ENCODE data around the gene PLXDC1. TPM values are rescaled to one million over a fixed set of nuclear protein-coding genes. Genes with fewer than 3 reads are reported as not detected.
"Not testable (repeated sequence)": the region's sequence is repeated elsewhere in the genome, so short reads cannot be mapped to it uniquely, and the experiment has no call there.

PLXDC1 gene
- total RNA-seq, 1 donor from 2014 or later, result 0.50 TPM

DNA sequence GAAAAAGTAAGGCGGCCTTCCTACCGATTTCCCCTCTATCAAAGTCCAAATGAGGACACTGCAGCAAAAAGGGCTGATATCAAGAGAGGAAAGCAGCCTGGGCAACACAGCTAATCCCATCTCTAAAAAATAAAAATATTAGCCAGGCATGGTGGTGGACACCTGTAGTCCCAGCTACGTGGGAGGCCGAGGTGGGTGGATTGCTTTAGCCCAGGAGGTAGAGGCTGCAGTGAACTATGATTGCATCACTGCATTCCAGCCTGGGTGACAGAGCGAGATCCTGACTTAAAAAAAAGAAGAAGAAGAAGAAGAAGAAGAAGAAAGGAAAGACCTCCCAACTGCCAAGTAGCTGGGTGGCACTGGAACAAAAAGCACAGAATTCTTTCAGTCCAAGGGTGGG, 31.6 kb upstream of the PLXDC1 start:
- ATAC-seq (no peak), DNase-seq (ENCODE audit: low spot score) (no peak)

DNA sequence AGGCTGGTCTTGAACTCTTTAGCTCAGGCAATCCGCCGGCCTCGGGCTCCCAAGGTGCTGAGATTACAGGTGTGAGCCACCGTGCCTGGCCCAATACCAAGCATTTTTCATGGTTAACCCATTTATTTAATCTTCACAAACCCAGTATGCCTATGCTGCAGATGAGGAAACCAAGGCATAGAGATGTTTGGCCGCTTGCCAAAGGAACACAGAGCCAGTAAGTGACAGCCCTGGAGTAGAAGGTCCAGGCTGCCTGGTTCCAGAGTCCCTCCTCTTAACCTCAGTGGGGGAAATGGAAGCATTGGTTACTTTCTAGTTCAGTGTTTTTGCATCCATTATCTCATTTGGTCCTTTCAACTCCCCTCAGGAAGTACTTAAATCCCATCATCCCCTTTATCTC, 29.9 kb upstream of the PLXDC1 start:
- DNase-seq (ENCODE audit: low spot score) (no peak), ATAC-seq (no peak)

DNA sequence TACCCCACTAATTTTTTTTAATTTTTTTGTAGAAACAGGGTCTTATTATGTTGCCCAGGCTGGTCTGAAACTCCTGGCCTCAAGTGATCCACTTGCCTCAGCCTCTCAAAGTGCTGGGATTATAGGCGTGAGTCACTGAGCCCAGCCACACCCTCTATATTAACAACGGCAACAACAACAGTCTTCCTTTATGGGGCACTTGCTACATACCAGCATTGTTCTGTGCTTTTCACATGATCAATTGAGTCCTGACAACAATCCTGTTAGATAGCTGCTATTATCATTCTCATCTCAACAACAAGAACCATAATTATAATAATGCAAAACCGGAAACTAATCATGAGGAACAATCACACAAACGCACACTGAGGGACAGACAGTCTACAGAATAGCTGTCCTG, 27.1 kb upstream of the PLXDC1 start:
- no peak for ATAC-seq
- DNase-seq (ENCODE audit: low spot score), result no peak

DNA sequence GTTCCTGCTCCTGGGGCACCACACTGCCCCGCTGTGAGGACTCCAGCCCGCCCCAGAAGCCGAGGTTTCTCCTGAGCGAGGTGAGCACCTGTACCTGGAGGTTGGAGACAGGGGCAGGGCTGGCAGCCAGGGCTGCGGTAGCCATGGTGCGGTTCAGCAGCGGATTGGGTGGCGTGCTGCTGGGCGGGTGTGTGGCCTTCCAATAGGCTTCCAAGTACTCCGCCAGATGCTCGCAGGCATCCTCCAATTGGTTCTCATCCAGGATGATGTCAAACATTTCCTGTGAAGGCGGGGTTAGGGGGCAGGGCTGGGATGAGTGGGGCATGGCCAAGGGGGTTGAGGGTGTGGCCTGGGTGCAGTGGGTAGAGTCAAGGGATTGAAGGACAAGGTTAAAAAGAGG, 25.8 kb upstream of the PLXDC1 start:
- DNase-seq (ENCODE audit: low spot score) (no peak), ATAC-seq (no peak)

DNA sequence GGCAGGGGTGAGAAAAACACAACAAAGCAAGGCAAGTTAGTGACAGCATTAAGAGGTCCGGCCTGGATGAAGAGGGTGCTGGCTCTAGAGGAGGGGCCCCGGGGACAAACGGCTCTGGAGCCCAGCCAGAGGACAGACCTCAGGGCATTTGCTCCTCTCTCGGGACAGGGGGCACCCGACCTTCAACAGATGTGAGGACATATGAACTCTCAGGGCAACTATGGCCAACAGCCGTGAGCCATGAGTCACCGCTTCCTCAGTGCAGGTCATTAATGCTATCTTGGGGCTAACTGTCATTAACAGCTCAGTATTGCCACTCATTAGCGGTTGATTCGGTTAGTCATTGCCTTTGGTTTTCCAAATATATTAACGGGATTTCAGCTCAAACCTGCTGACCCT, 24.3 kb upstream of the PLXDC1 start:
- no peak for ATAC-seq
- DNase-seq (ENCODE audit: low spot score), result no peak

DNA sequence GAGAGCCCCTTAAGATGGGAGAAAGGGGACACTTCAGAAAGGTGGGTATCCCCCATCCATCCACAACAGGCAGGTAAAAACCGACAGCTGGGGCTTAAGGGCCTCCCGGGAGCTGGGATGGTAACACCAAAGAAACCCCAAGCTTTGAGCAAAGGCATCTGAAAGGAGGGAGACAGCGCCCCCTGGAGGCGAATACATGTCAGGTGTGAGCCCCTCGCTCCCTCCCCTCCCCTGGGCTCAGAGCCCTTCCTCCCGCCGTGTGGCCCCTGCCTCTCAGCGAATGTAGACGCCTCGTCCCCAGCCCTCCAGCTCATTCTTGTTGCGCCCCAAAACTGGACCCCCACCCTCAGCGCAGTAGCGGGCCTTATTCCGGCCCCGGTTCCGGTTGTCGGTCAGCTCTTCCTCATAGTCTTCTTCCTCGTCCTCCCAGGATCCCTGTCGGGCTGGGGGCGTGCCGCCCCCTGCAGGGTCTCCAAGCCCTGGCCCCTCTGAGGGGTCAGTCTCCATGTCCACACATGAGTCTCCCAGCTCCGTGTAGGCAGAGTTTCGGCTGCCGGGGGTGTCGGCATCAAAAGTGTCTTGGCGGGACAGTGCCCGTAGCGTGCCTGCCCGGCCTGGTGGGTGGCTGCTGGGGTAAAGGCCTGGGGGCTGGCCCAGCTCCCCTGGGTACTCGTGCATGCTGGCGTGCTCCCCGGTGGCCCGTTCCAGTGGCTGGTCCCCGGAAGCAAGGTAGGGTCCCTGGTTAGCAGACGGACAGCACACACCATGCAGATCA, 23.7 kb upstream of the PLXDC1 start:
- DNase-seq (ENCODE audit: low spot score) (no peak), ATAC-seq (peak; percentile 73)

DNA sequence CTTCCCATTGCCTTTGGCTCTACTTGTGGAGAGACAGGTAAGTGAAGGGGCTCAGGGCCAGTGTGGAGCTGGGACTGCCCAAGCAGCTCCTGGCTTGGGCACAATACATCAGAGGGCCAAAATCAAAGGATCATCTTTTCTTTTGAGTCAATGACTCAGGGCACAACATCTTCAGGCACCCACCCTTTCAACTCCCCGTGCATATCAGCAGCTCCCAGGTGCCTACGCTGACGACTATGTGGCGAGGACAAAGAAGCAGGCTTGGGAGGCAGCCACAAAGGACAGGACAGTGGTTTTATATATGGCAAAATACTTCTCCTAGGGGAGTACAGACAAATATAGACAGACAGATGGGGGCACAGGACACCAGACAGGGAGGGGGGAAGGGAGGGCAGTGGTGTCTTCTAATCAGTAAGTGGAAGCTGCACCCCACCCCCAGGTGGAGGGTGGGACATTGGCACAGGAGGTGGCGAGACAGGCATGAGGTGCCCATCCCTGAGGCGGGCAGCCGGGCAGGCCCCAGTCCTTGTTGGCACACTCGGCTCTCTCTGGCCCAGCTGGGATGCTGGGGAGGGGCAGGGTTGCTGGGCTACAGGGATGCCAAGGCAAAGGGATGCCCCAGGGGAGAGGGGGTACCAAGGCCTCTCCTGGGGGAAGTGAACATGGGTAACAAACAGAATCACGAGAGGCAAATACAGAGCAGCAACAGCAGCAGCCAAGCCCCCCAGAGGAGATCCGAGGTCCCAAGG, 22.3 kb upstream of the PLXDC1 start:
- no peak for ATAC-seq
- DNase-seq (ENCODE audit: low spot score), result no peak

DNA sequence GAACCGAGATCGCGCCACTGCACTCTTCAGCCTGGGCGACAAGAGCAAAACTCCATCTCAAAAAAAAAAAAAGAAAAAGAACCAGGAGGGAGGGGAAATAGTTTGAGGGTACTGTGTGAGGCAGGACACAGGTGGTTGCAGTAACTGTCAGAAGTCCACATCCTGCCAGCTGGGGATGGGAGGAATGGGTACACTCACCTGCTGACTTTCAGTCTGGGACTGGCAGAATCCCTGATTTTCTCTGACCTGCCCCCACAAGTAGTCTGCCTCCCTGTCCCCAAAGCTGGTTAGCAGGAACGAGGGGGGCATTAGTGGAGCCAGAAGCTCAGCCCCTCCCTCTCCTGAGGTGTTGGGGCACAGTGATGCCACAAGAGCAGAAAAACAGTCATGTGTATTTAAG, 21.6 kb upstream of the PLXDC1 start:
- DNase-seq (ENCODE audit: low spot score) (no peak), ATAC-seq (no peak)

DNA sequence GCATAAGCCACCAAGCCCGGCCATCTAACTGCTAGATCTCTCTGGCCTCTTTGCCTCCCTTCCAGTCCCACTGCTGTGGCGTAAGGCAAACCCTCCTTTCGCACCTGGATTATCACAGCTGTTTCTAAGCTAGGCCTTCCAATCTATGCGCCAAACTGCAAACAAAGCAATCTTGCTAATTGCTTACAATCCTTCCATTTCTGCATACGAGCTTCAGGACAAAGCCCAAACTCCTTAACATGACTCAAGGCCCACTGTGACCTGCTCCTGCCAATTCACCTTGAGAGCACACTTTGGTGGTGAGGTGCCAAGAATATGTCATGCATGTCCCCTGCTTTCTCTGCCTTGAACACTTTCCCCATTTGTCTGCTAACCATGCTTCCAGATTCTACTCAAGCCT, 20.5 kb upstream of the PLXDC1 start:
- no peak for DNase-seq (ENCODE audit: low spot score)
- ATAC-seq, result no peak

DNA sequence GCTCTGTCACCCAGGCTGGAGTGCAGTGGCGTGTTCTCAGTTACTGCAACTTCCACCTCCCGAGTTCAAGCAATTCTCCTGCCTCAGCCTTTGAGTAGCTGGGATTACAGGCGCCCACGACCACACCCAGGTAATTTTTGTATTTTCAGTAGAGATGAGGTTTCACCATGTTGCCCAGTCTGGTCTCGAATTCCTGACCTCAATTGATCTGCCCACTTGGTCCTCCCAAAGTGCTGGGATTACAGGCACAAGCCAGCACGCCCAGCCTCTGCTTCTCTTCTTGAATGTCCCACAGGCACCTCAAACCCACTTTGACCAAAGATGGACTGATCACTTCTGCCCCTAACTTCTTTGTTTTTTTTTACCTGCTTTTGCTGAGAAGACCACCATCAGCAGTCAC, 19.1 kb upstream of the PLXDC1 start:
- ATAC-seq (no peak), DNase-seq (ENCODE audit: low spot score) (no peak)

DNA sequence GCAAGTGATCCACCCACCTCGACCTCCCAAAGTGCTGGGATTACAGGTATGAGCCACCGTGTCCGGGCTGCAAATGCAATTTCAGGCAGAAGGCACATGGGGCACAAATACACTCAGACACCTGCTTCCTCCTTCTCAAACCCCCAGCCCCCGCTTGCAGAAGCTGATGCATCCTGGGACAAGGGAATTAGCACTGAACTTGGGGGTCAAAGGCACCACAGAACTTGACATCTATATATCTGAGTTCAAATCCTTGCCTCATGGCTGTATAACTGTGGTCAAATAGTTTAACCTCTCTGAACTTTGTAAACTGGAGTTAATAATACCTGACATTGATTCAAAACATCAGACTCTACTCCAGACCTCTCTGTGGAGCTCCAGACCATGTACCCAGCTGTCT, 18.7 kb upstream of the PLXDC1 start:
- ATAC-seq, result no peak
- DNase-seq (ENCODE audit: low spot score), result no peak

DNA sequence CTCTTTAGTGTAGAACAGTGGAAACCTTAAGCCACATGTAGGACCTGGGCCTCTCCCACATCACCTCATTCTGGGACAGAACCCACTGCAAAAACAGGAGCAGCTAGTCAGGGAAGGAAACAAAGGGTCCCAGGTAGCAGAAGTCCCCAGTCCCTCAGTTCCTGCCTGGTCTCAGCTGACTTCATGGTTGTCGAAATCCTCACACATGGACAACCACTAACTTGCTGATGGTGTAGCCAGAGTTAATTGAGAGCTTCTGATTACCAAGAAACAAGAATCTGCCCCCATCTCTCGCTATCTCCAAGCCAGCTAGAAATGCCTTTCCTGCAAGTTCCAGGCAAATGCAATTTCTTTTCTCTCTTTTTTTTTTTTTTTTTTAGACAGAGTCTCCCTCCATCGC, 18.1 kb upstream of the PLXDC1 start:
- ATAC-seq (no peak), DNase-seq (ENCODE audit: low spot score) (no peak)

DNA sequence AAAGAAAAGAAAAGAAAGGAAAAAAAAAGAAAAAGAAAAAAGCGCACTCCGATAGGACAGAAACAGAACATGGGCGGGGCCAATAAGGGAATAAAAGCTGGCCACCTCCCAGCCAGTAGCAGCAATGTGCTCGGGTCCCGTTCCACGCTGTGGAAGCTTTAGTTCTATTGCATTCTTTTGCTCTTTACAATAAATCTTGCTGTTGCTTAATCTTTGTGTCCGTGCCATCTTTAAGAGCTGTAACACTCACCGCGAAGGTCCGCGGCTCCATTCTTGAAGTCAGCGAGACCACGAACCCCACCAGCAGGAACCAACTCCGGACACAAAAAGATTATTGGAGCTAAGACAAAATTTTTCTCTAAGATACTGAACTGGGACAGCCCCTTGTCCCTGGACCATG, 17.7 kb upstream of the PLXDC1 start:
- ATAC-seq (no peak), DNase-seq (ENCODE audit: low spot score) (no peak)

DNA sequence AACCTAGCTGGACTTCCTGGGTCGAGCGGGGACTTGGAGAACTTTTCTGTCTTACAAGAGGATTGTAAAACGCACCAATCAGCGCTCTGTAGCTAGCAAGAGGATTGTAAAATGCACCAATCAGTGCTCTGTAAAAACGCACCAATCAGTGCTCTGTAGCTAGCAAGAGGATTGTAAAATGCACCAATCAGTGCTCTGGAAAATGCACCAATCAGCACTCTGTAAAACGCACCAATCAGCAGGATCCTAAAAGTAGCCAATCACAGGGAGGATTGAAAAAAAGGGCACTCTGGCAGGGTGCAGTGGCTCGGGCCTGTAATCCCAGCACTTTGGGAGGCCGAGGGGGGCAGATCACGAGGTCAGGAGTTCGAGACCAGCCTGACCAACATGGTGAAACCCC, 17.1 kb upstream of the PLXDC1 start:
- not testable (repeated sequence) for DNase-seq (ENCODE audit: low spot score); ATAC-seq

DNA sequence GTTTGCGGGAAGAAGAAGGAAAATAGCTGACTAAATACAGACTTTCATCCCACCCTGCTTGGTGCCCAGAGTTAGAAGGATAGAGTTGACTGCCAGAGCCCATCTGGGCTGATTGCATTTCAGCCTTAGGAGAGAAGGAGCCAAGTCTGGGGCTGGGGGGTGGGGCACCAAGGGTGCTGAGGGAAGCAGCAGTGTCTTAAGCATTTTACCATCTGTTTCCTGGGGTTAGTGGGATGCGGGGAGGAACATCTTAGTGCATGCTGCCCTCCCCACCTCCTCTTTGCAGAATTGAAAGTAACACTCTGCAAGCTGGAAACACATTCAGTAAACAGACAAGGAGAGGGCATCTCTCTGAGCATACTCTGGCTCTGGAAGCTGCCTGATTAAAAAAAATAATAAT, 16.0 kb upstream of the PLXDC1 start:
- DNase-seq (ENCODE audit: low spot score) (no peak), ATAC-seq (no peak)

DNA sequence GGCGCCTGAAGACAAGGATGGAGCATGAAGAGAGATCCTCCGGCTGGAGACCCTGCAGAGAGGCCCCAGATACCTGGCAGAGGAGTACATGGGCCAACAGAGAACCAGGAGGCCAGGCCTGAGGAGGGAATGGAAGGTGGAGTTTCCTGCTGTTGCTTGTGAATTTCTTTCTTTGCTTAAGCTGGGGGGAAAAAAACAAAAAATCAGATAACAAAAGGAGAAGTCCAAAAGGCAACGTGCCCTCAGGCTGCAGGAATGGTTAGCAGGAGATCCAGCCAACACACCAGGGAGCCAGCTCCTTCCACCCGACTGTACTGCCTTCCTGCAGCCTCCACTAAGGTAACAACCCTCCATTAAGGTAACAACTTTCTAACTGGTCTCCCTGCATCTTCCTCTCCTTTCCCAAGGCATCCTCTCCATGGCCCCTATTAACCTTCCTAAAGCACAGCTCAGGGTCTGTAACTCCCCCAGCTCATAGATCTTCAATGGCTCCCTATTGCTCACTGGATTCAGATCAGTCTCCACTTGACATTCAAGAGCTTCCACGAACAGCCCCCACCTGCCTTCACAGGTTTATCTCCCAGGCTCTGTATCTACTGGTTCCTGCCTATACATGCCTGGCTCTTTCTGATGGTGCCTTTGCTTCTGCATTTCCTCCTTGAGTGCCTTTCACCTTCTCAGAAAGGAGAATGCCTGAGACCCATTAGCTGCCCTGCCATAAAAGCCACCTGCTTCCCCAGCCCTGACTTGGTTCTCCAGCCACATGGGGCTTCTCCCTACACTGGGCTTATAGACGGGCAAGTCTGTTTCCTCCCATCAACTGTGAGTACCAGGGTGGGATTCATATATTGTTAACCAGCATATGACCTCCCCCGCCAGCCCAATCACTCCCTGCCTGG, 15.2 kb upstream of the PLXDC1 start:
- ATAC-seq, result no peak
- no peak for DNase-seq (ENCODE audit: low spot score)

DNA sequence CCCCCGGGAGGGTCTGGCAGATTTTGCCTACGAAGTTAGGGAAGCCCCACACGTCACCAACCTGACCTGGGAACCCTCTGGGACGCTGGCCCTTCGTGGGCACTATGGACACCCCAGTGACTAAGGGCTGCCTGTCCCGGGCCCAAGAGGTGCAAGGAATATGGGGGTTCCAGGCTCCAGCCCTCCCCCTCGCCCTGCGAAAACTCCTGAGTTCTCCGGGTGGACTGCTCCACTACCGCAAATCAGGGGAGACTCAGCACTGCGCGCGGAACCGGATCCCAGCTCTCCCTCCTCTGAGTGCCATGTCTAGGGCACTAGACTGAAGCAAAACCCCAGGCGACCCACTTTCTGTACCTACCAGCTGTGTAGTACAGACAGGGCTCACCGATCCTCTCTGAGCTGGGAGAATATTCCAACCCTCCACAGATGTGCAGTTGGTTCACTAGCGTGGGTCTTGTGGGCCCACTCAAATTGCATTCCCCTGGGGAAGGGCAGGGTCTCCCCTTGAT, 14.5 kb upstream of the PLXDC1 start, which contains the start of gene ARL5C:
Gene ARL5C, minus strand, starts transcription at position 321 of the 509 bp plus-strand sequence. CDS start 401 bp downstream, outside the sequence.
- DNase-seq (ENCODE audit: low spot score) (no peak), ATAC-seq (no peak)

DNA sequence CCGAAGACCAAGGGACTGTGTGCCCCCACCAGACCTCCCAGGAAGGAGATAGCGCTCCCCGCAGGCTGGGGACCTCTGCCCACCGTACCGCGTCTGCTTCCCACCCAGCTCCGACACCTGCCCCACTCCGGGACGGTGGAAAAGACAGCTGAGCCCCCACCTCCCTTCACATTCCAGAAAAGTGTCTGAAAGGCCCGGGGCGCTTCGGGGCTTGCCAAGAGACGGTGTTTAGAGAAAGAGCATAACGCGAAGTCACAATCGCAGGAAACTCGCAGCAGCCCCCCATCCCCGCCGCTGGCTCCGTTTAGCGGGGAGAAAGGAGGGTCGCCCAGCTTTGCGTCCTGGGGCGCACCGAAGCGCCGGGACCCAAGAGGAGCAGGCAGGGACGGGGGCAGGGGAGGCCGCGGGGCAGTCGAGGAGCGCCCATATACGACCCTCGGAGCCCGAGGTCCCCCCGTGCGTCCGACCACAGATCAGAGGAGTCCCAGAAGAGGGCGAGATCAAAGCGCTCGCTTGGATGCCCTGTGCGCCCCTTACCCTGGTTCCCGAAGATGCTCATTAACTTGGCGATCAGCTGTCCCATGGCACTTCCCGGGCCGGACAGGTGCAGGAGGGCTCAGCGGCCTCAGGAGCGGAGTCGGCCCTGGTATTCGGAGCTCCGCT, 13.9 kb upstream of the PLXDC1 start:
- ATAC-seq (no peak), DNase-seq (ENCODE audit: low spot score) (no peak)

DNA sequence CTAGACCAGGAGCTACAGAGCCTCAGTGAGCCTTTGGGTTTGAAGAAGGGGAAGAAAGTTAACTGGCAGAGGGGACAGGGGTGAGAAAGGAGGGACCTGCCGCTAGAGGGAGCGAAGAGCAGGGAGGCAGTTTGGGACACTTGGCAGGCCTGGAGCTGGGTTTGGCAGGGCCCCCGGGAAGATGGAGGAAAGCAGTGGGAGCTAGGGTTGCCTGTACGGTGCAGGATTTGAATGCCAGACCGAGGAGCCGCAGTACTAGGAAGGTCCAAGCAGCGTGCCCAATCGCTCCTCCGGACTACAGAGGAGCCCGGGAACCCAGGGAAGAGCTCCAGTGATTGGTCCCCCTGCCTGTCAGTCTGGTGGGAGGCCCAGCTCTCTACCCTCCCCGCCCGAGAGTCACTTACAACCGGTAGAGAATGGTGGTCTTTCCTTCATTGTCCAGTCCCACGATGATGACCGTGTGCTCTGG, 13.3 kb upstream of the PLXDC1 start:
- DNase-seq (ENCODE audit: low spot score), result peak; percentile 89
- peak; percentile 98 for ATAC-seq

DNA sequence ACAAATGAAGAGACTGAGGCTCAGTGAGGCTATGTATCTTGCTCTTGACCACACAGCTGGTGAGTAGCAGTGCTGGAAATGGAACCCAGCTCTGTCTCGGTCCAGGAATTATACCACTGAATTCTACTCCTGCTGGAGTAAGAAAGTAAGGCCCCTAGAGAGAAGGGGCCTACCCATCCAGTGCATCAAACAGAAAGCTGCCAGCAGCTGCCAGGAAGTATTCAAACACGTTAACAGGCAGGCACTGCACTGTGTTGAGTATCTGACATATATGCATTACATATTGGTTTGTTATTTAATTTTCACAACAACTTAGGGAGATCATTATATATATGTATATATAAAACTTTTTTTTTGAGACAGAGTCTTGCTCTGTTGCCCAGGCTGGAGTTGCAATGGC, 10.5 kb upstream of the PLXDC1 start:
- ATAC-seq (no peak), DNase-seq (ENCODE audit: low spot score) (no peak)

DNA sequence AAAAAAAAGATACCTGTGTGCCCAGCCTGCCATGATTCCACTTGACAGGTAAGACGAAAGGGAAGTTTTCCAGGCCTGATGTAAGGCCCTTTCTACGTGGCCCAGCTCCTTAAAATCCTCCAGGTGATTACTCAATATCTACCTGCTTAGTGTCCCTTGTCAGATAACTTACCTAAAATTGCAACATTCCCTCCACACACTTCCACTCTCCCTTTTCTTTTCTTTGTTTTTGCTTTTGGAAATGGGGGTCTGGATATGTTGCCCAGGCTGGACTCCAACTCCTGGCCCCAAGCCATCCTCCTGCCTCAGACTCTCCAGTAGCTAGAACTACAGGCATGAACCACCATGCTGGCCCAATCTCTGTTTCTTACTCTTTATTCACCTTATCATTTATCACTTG, 7.2 kb upstream of the PLXDC1 start:
- DNase-seq (ENCODE audit: low spot score) (no peak), ATAC-seq (no peak)
